H1 (cell line): ENCODE measurements around the gene OR6C6. TPM values are rescaled to one million over a fixed set of nuclear protein-coding genes. Genes with fewer than 3 reads are reported as not detected.

Source experiments
- CTCF ChIA-PET: fragments of 300-600 bp; sonication (Branson Sonifier 250); formaldehyde crosslinking; loops from one replicate; lab custom pipeline; 2021; ENCODE audit not compliant: partially characterized antibody; lab: Charles Lee
- POLR2A ChIA-PET: fragments of 300-600 bp; sonication (Branson Sonifier 250); formaldehyde crosslinking; loops from one replicate; lab custom pipeline; 2021; ENCODE audit warnings: inconsistent platforms; ENCODE audit not compliant: partially characterized antibody; lab: Charles Lee
- DNase-seq, 2 experiments: peaks; one replicate each; pipeline versions ENCODE4 v3.0.0 to v3.0.0-alpha.2; 2010 to 2022; ENCODE audit warnings: low spot score in 2 of 2, low read depth in 1 of 2, mixed read lengths in 1 of 2
- FAIRE-seq: peaks from 2 replicates; lab custom pipeline; 2011; peaks lifted over from hg19 to GRCh38; lab: Jason Lieb, UNC
- H2AFZ ChIP-seq: 2 replicates; pipeline ENCODE4 v1.8.1; 2012; ENCODE audit warnings: low read length, inconsistent platforms
- H2AK5ac ChIP-seq: 2 replicates; pipeline ENCODE4 v1.6.1; 2013; ENCODE audit warnings: low read depth, low read length
- H2BK120ac ChIP-seq: replicated peaks from 2 replicates; pipeline ENCODE3; 2013; ENCODE audit warnings: low read depth, low read length, inconsistent platforms
- H2BK12ac ChIP-seq: 2 replicates; pipeline ENCODE4 v1.6.1; 2013; ENCODE audit warnings: low read depth, low read length
- H2BK15ac ChIP-seq: 2 replicates; pipeline ENCODE4 v1.6.1; 2013; ENCODE audit warnings: low read length
- H2BK20ac ChIP-seq: 2 replicates; pipeline ENCODE4 v1.6.1; 2013; ENCODE audit warnings: low read length
- H2BK5ac ChIP-seq: 2 replicates; pipeline ENCODE4 v1.6.1; 2013; ENCODE audit warnings: low read depth, low read length
- H3K14ac ChIP-seq: 2 replicates; pipeline ENCODE4 v1.6.1; 2013; ENCODE audit warnings: inconsistent platforms; ENCODE audit not compliant: insufficient read length
- H3K18ac ChIP-seq: 2 replicates; pipeline ENCODE4 v1.6.1; 2013; ENCODE audit warnings: low read length; ENCODE audit errors: extremely low read depth
- H3K23ac ChIP-seq: 2 replicates; pipeline ENCODE4 v1.6.1; 2013; ENCODE audit warnings: inconsistent platforms; ENCODE audit not compliant: insufficient read length
- H3K23me2 ChIP-seq: 2 replicates; pipeline ENCODE4 v1.6.1; 2013; ENCODE audit warnings: low read depth, low read length
- H3K27ac ChIP-seq: 2 replicates; pipeline ENCODE4 v1.6.1; 2011; ENCODE audit warnings: low read depth, low read length, inconsistent platforms
- H3K27me3 ChIP-seq, 4 experiments: replicated peaks in 1 of 4; 1 replicate in 1 of 4; 2 replicates in 3 of 4; pipeline versions ENCODE4 v1.6.1 to v1.8.1; 2011 to 2013; ENCODE audit warnings: low read length in 3 of 4, mild to moderate bottlenecking in 3 of 4, inconsistent platforms in 2 of 4, mixed read lengths in 2 of 4, moderate library complexity in 1 of 4; ENCODE audit not compliant: control insufficient read depth in 3 of 4, insufficient read depth in 3 of 4; ENCODE audit errors: extremely low read depth in 1 of 4
- H3K36me3 ChIP-seq, 4 experiments: 2 replicates each; pipeline versions ENCODE4 v1.6.1 to v1.8.1; 2011 to 2013; ENCODE audit warnings: mild to moderate bottlenecking in 4 of 4, low read length in 3 of 4, moderate library complexity in 2 of 4, control low read depth in 1 of 4, inconsistent platforms in 1 of 4; ENCODE audit not compliant: insufficient read depth in 4 of 4, control insufficient read depth in 2 of 4
- H3K4ac ChIP-seq: replicated peaks from 2 replicates; pipeline ENCODE3; 2013; ENCODE audit warnings: low read length, low read depth, mixed read lengths, inconsistent platforms; ENCODE audit not compliant: insufficient read length
- H3K4me1 ChIP-seq, 4 experiments: replicated peaks in 1 of 4; 1 replicate in 1 of 4; 2 replicates in 3 of 4; pipeline versions ENCODE4 v1.6.1 to v1.8.1; 2011 to 2013; ENCODE audit warnings: low read length in 3 of 4, inconsistent platforms in 2 of 4, mixed read lengths in 1 of 4; ENCODE audit not compliant: insufficient read depth in 4 of 4, control insufficient read depth in 3 of 4
- H3K4me2 ChIP-seq, 2 experiments: 2 replicates each; pipeline versions ENCODE4 v1.6.1 to v1.8.1; 2011 to 2013; ENCODE audit warnings: low read depth in 2 of 2, low read length in 2 of 2, control low read depth in 1 of 2, inconsistent platforms in 1 of 2, mild to moderate bottlenecking in 1 of 2; ENCODE audit not compliant: insufficient read depth in 1 of 2
- H3K4me3 ChIP-seq, 4 experiments: fragments of 200-600, 300-600 bp in 1 of 4; sonication (generic), shearing (Covaris generic), sonication (Bioruptor Twin) in 1 of 4; 2 replicates each; pipeline versions ENCODE4 v1.5.1 to v1.8.1; 2011 to 2016; ENCODE audit warnings: low read length in 4 of 4, low read depth in 3 of 4, control low read depth in 2 of 4, inconsistent platforms in 2 of 4, mild to moderate bottlenecking in 2 of 4, mixed read lengths in 1 of 4, moderate library complexity in 1 of 4; ENCODE audit not compliant: insufficient read depth in 2 of 4; ENCODE audit errors: extremely low read depth in 1 of 4
- H3K56ac ChIP-seq: replicated peaks from 2 replicates; pipeline ENCODE3; 2013; ENCODE audit warnings: low read depth, mild to moderate bottlenecking, mixed read lengths, low read length, inconsistent platforms; ENCODE audit not compliant: insufficient read length
- H3K79me1 ChIP-seq: 2 replicates; pipeline ENCODE4 v1.6.1; 2013; ENCODE audit warnings: low read depth, low read length, control low read depth
- H3K79me2 ChIP-seq, 2 experiments: 2 replicates each; pipeline versions ENCODE4 v1.6.1 to v1.8.1; 2012 to 2013; ENCODE audit warnings: low read length in 2 of 2, mild to moderate bottlenecking in 2 of 2, inconsistent platforms in 1 of 2; ENCODE audit not compliant: insufficient read depth in 2 of 2, control insufficient read depth in 1 of 2
- H3K9ac ChIP-seq, 4 experiments: replicated peaks in 1 of 4; 1 replicate in 1 of 4; 2 replicates in 3 of 4; pipeline versions ENCODE4 v1.6.1 to v1.8.1; 2011 to 2013; ENCODE audit warnings: low read depth in 3 of 4, low read length in 3 of 4, control low read depth in 2 of 4, mild to moderate bottlenecking in 2 of 4, moderate library complexity in 2 of 4, inconsistent platforms in 1 of 4; ENCODE audit errors: extremely low read depth in 1 of 4
- H3K9me3 ChIP-seq, 2 experiments: 2 replicates each; pipeline versions ENCODE4 v1.6.1 to v1.8.1; 2012 to 2013; ENCODE audit warnings: mild to moderate bottlenecking in 2 of 2, moderate library complexity in 2 of 2, control low read depth in 1 of 2, inconsistent platforms in 1 of 2, low read depth in 1 of 2, low read length in 1 of 2, mixed read lengths in 1 of 2; ENCODE audit not compliant: insufficient read depth in 2 of 2
- H4K20me1 ChIP-seq, 2 experiments: replicated peaks in 1 of 2; 2 replicates each; pipeline versions ENCODE3 to v1.8.1; 2011 to 2013; ENCODE audit warnings: inconsistent platforms in 2 of 2, low read length in 2 of 2, mild to moderate bottlenecking in 1 of 2; ENCODE audit not compliant: insufficient read depth in 2 of 2, control insufficient read depth in 1 of 2
- H4K5ac ChIP-seq: 2 replicates; pipeline ENCODE4 v1.6.1; 2013; ENCODE audit warnings: low read length, low read depth, mixed read lengths, inconsistent platforms; ENCODE audit not compliant: insufficient read length
- H4K8ac ChIP-seq: 2 replicates; pipeline ENCODE4 v1.8.0; 2013; ENCODE audit warnings: mild to moderate bottlenecking, moderate library complexity, low read length, inconsistent platforms; ENCODE audit not compliant: insufficient read depth; ENCODE audit errors: extremely low read depth
- H4K91ac ChIP-seq: replicated peaks from 2 replicates; pipeline ENCODE3; 2013; ENCODE audit warnings: low read length, mixed read lengths, inconsistent platforms; ENCODE audit not compliant: insufficient read length
- SIRT6 ChIP-seq: IDR thresholded peaks from one replicate; pipeline ENCODE4 v1.7.1; 2012; ENCODE audit warnings: low read length, inconsistent platforms
- TAF1 ChIP-seq: IDR thresholded peaks from 2 replicates; pipeline ENCODE4 v1.6.1; 2011; ENCODE audit warnings: mild to moderate bottlenecking, low read depth, low read length
- ZNF274 ChIP-seq: IDR thresholded peaks from 2 replicates; pipeline ENCODE4 v1.7.0; 2012; ENCODE audit warnings: low read length, borderline replicate concordance; ENCODE audit errors: extremely low read depth
- WGBS, 2 experiments: shearing (Covaris generic) in 1 of 2; methylation state at CpG; one replicate each; pipeline versions ENCODE4 v1.1.6 to v1.1.7; 2013 to 2015; ENCODE audit warnings: low lambda C conversion rate in 2 of 2, mixed read lengths in 2 of 2, inconsistent platforms in 1 of 2, low coverage in 1 of 2, missing lambda C conversion rate in 1 of 2; ENCODE audit not compliant: insufficient replicate concordance in 2 of 2, insufficient coverage in 1 of 2, insufficient read length in 1 of 2; ENCODE audit errors: extremely low coverage in 1 of 2, missing lambda C conversion rate in 1 of 2; 5-methylcytosine and 5-hydroxymethylcytosine counted together
- polyA plus RNA-seq, 7 experiments: library from polyadenylated mRNA; depleted of rRNA in 3 of 7; stranded (reverse) in 5 of 7; unstranded in 2 of 7; fragments of >200 nt in 5 of 7; fragments of 200-250 nt in 2 of 7; gene quantifications; 1 replicate in 5 of 7; 2 replicates in 1 of 7; 4 replicates in 1 of 7; pipeline versions ENCODE4 v1.2.1 to v1.2.3, GENCODE V29; 2011 to 2013; ENCODE audit warnings: missing spikeins in 2 of 7, mixed read lengths in 2 of 7
- total RNA-seq: library from RNA; stranded (reverse); fragmentation: NEBNext Ultra II Directional; extraction: Animal tissue kit (Norgen Biotek cat#: 25700); gene quantifications from 2 replicates; pipeline ENCODE4 v1.2.1, GENCODE V29; 2021
- TF ChIP-seq, protein P1 (sequence below): IDR thresholded peaks from 2 replicates; pipeline ENCODE4 v1.6.1; 2012; ENCODE audit warnings: low read length, inconsistent platforms
- TF ChIP-seq, protein P2 (sequence below): IDR thresholded peaks from 2 replicates; pipeline ENCODE4 v1.6.1; 2012; ENCODE audit warnings: inconsistent platforms

The OR6C6 gene
- total and polyA plus RNA-seq, 2 of the 8 experiments (the other 6 are each of a cell fraction or from before 2014, with no cell fraction given), result not detected

DNA sequence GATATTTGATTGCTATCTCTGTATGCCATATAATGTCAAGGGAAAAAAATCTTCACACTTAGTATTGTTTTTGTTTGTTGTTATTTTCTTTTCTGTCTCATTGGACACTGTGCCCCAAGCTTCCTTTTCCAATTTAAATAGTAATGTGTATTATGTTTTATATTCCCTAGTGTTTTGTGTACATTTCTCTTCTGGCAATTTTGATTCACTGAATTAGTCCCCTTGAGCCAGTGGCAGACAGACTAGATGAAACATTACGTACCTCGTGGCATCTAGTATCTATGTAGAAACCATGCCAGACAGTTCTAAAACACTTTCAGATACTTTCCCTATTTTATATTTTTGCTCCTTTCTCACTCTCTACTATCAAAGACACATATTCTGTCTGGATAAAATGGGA is 17.7 kb upstream of the OR6C6 start, which contains the start of gene OR6C1:
Gene OR6C1 (plus strand): TSS at position 301 of the 400 bp plus-strand sequence. CDS start 6,257 bp downstream, outside the sequence.
- H2BK12ac ChIP-seq, result no peak within 1 kb of the TSS
- no peak within 1 kb of the TSS for H4K91ac ChIP-seq
- no peaks in the 10 kb centered on the region for H3K79me1 ChIP-seq
- H2BK5ac ChIP-seq, result no peak within 1 kb of the TSS
- H3K9me3 ChIP-seq, result no peaks in the 10 kb centered on the region
- peaks cover 0 to 2% of the 10 kb centered on the region in 2 experiments for H4K20me1 ChIP-seq
- DNase-seq (no peak), FAIRE-seq (no peak)
- H3K36me3 ChIP-seq, result no peaks in the 10 kb centered on the region
- no peak within 1 kb of the TSS for H3K4me3 ChIP-seq
- H2AK5ac ChIP-seq, result no peak within 1 kb of the TSS
- no peak within 1 kb of the TSS for H3K14ac ChIP-seq
- no peak within 1 kb of the TSS for H2AFZ ChIP-seq
- H3K23ac ChIP-seq, result no peak within 1 kb of the TSS
- no peak within 1 kb of the TSS for H2BK15ac ChIP-seq
- H3K4me1 ChIP-seq, result no peaks in the 10 kb centered on the region
- no peak within 1 kb of the TSS for H3K9ac ChIP-seq
- no peak within 1 kb of the TSS for H3K56ac ChIP-seq
- H3K27me3 ChIP-seq, result no peaks in the 10 kb centered on the region
- POLR2A ChIA-PET, result no interaction called here
- H4K5ac ChIP-seq, result no peak within 1 kb of the TSS
- CTCF ChIA-PET, result no interaction called here
- no peak within 1 kb of the TSS for H3K4me2 ChIP-seq
- H3K18ac ChIP-seq, result no peak within 1 kb of the TSS
- 92% methylated on average over 2 of the region's 2 CpGs; no CpG with 5 or more reads in 1 of the 2 experiments for WGBS, 2 experiments
- no peaks in the 10 kb centered on the region for H3K79me2 ChIP-seq
- no peak within 1 kb of the TSS for H4K8ac ChIP-seq
- no peak within 1 kb of the TSS for H2BK20ac ChIP-seq
- no peaks in the 10 kb centered on the region for H3K23me2 ChIP-seq
- no peak for TF ChIP-seq TAF1
- TF ChIP-seq SIRT6, result no peak
- TF ChIP-seq ZNF274, result no peak
- TF ChIP-seq, protein P1, sequence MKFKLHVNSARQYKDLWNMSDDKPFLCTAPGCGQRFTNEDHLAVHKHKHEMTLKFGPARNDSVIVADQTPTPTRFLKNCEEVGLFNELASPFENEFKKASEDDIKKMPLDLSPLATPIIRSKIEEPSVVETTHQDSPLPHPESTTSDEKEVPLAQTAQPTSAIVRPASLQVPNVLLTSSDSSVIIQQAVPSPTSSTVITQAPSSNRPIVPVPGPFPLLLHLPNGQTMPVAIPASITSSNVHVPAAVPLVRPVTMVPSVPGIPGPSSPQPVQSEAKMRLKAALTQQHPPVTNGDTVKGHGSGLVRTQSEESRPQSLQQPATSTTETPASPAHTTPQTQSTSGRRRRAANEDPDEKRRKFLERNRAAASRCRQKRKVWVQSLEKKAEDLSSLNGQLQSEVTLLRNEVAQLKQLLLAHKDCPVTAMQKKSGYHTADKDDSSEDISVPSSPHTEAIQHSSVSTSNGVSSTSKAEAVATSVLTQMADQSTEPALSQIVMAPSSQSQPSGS, result no peak
- TF ChIP-seq, protein P2, sequence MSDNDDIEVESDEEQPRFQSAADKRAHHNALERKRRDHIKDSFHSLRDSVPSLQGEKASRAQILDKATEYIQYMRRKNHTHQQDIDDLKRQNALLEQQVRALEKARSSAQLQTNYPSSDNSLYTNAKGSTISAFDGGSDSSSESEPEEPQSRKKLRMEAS, result no peak
- H2BK120ac ChIP-seq, result no peak within 1 kb of the TSS
- H3K27ac ChIP-seq, result no peak within 1 kb of the TSS
- H3K4ac ChIP-seq, result no peak within 1 kb of the TSS
